GM12878 (cell line): Measurements from ENCODE around the gene AMN. TPM values are rescaled to one million over a fixed set of nuclear protein-coding genes. Genes with fewer than 3 reads are reported as not detected.

Source experiments
- ATAC-seq: fragments of 200-7000 bp; cut with Tn5 transposase; 3 replicates; pipeline ENCODE4 v1.9.1; 2020; ENCODE audit warnings: mild to moderate bottlenecking, moderate library complexity
- BruUV-seq: library from RNA; stranded (reverse); fragments of 400-500 nt; replicated peaks from 2 replicates; lab custom pipeline; 2021; lab: Mats Ljungman, UMichigan
- CTCF ChIA-PET: fragments of 300-600 bp; sonication (Branson Sonifier 250); formaldehyde crosslinking; extraction: SDS; loops from one replicate; lab custom pipeline; 2021; ENCODE audit warnings: inconsistent platforms; lab: Yijun Ruan, JAX
- POLR2A ChIA-PET: fragments of 350-600 bp; formaldehyde crosslinking; extraction: SDS; loops from one replicate; lab custom pipeline; 2021; ENCODE audit warnings: inconsistent platforms; lab: Charles Lee
- RAD21 ChIA-PET: fragments of 300-600 bp; sonication (Branson Sonifier 250); formaldehyde crosslinking; loops from one replicate; lab custom pipeline; 2023; ENCODE audit warnings: antibody characterized with exemption; ENCODE audit not compliant: unreplicated experiment; lab: Charles Lee
- SMC1A ChIA-PET: fragments of 300-600 bp; sonication (Branson Sonifier 250); formaldehyde crosslinking; loops from one replicate; lab custom pipeline; 2023; ENCODE audit not compliant: unreplicated experiment, uncharacterized antibody; lab: Charles Lee
- DNase-seq: peaks from one replicate; pipeline ENCODE4 v3.0.0-alpha.2; 2011; ENCODE audit warnings: low read depth, low spot score
- FAIRE-seq: peaks from 3 replicates; lab custom pipeline; 2011; peaks lifted over from hg19 to GRCh38; lab: Jason Lieb, UNC
- H2AFZ ChIP-seq: 2 replicates; pipeline ENCODE4 v1.6.0; 2011; ENCODE audit warnings: low read depth, low read length, control low read depth; ENCODE audit not compliant: control insufficient read depth
- H3K27ac ChIP-seq: 2 replicates; pipeline ENCODE4 v1.5.1; 2011; ENCODE audit warnings: control low read depth; ENCODE audit not compliant: control insufficient read depth, insufficient read depth
- H3K27me3 ChIP-seq, 2 experiments: replicated peaks in 1 of 2; 2 replicates each; pipeline versions ENCODE4 v1.6.0 to v1.6.1; 2011; ENCODE audit warnings: low read length in 1 of 2; ENCODE audit not compliant: control insufficient read depth in 2 of 2, insufficient read depth in 2 of 2
- H3K36me3 ChIP-seq, 2 experiments: 2 replicates each; pipeline ENCODE4 v1.5.1; 2011; ENCODE audit warnings: low read length in 1 of 2; ENCODE audit not compliant: control insufficient read depth in 2 of 2, insufficient read depth in 2 of 2
- H3K4me1 ChIP-seq: 2 replicates; pipeline ENCODE4 v1.6.1; 2011; ENCODE audit warnings: mild to moderate bottlenecking, low read length, moderate library complexity, mixed read lengths; ENCODE audit not compliant: control insufficient read depth, insufficient read depth
- H3K4me2 ChIP-seq: 2 replicates; pipeline ENCODE4 v1.6.0; 2011; ENCODE audit warnings: control low read depth; ENCODE audit not compliant: control insufficient read depth, insufficient read depth
- H3K4me3 ChIP-seq: fragments of 200-600 bp; sonication (generic); 2 replicates; pipeline ENCODE4 v1.5.1; 2016
- H3K79me2 ChIP-seq: 2 replicates; pipeline ENCODE4 v1.6.0; 2011; ENCODE audit warnings: low read length; ENCODE audit not compliant: control insufficient read depth, insufficient read depth
- H3K9ac ChIP-seq: 2 replicates; pipeline ENCODE4 v1.8.0; 2011; ENCODE audit warnings: low read length, control low read depth, mixed read lengths; ENCODE audit not compliant: control insufficient read depth, insufficient read depth
- H3K9me3 ChIP-seq: replicated peaks from 3 replicates; pipeline ENCODE4 v1.5.1; 2011; ENCODE audit warnings: mild to moderate bottlenecking, low read length; ENCODE audit not compliant: control insufficient read depth, insufficient read depth
- H4K20me1 ChIP-seq: 2 replicates; pipeline ENCODE4 v1.6.0; 2011; ENCODE audit not compliant: control insufficient read depth, insufficient read depth
- BMI1 ChIP-seq: fragments of 450-650 bp; IDR thresholded peaks from 2 replicates; pipeline ENCODE4 v1.6.1; 2016; ENCODE audit warnings: mild to moderate bottlenecking, moderate library complexity, borderline replicate concordance
- CTCF ChIP-seq, 3 experiments: IDR thresholded peaks in 2 of 3; conservative IDR thresholded peaks in 1 of 3; 2 replicates each; pipeline ENCODE4 v1.5.1; 2011; ENCODE audit warnings: low read depth in 3 of 3, low read length in 3 of 3, mild to moderate bottlenecking in 3 of 3, control low read depth in 2 of 3, moderate library complexity in 2 of 3, inconsistent platforms in 1 of 3, mixed read lengths in 1 of 3; ENCODE audit not compliant: control insufficient read depth in 2 of 3, insufficient read depth in 1 of 3; ENCODE audit errors: extremely low read depth in 1 of 3
- EZH2 ChIP-seq: IDR thresholded peaks from 2 replicates; pipeline ENCODE4 v1.6.1; 2012; ENCODE audit warnings: low read depth, mild to moderate bottlenecking, control low read depth, inconsistent platforms, low read length, borderline replicate concordance; ENCODE audit not compliant: control insufficient read depth
- RAD51 ChIP-seq: fragments of 450-650 bp; IDR thresholded peaks from 2 replicates; pipeline ENCODE4 v1.6.1; 2016; ENCODE audit warnings: moderate library complexity, mild to moderate bottlenecking, inconsistent platforms
- SP1 ChIP-seq: IDR thresholded peaks from one replicate; pipeline ENCODE4 v1.6.1; 2011; ENCODE audit warnings: low read depth, low read length
- SRF ChIP-seq, 2 experiments: IDR thresholded peaks; 2 replicates each; pipeline ENCODE4 v1.6.1; 2011; ENCODE audit warnings: low read depth in 2 of 2, low read length in 2 of 2, mild to moderate bottlenecking in 1 of 2, moderate library complexity in 1 of 2
- TARDBP ChIP-seq: IDR thresholded peaks from 2 replicates; pipeline ENCODE4 v1.6.1; 2016; ENCODE audit warnings: borderline replicate concordance
- ZBED1 ChIP-seq: IDR thresholded peaks from 2 replicates; pipeline ENCODE4 v1.6.1; 2016; ENCODE audit warnings: borderline replicate concordance
- ZBTB11 ChIP-seq: fragments of 450-650 bp; formaldehyde crosslinking; IDR thresholded peaks from 2 replicates; pipeline ENCODE4 v1.5.0; 2022; ENCODE audit warnings: mild to moderate bottlenecking, missing genetic modification characterization
- WGBS: methylation state at CpG from one replicate; pipeline ENCODE4 v1.1.6; 2016; ENCODE audit warnings: low lambda C conversion rate; ENCODE audit not compliant: insufficient replicate concordance, insufficient coverage; ENCODE audit errors: missing lambda C conversion rate; 5-methylcytosine and 5-hydroxymethylcytosine counted together
- in situ Hi-C: fragments of 300-500 bp; cut with MboI; formaldehyde crosslinking; loops from 9 replicates; pipeline ENCODE4 v1.14.3; 2018; ENCODE audit warnings: mixed read lengths
- intact Hi-C: fragments of 100-400 bp; cut with micrococcal nuclease; formaldehyde crosslinking; loops from one replicate; pipeline ENCODE4 v1.14.2; 2022; ENCODE audit not compliant: unreplicated experiment
- polyA plus RNA-seq, 11 experiments: library from polyadenylated mRNA; depleted of rRNA in 4 of 11; unstranded in 6 of 11; stranded (reverse) in 5 of 11; fragments of >200 nt; fragmentation: Nextera tagmentation in 4 of 11; fragmentation: Illumina TruSeq in 1 of 11; extraction: Ambion mirVana in 4 of 11; extraction: Trizol in 1 of 11; gene quantifications; 1 replicate in 1 of 11; 2 replicates in 10 of 11; pipeline versions ENCODE4 v1.2.1 to v1.2.3, GENCODE V29; 2011 to 2016; ENCODE audit warnings: inconsistent platforms in 2 of 11, missing spikeins in 2 of 11, low read depth in 1 of 11
- total RNA-seq, 4 experiments: library from RNA; depleted of rRNA in 3 of 4; stranded (reverse); fragments of >200 nt in 3 of 4; fragmentation: Illumina TruSeq in 1 of 4; extraction: Trizol in 1 of 4; gene quantifications; 2 replicates each; pipeline versions ENCODE4 v1.2.1 to v1.2.3, GENCODE V29; 2013 to 2021
- TF ChIP-seq, protein P1 (sequence below): fragments of 450-650 bp; IDR thresholded peaks from 2 replicates; pipeline ENCODE4 v1.6.1; 2017; ENCODE audit warnings: mild to moderate bottlenecking

The AMN gene
- total and polyA plus RNA-seq, 10 of the 15 experiments (the other 5 are each of a cell fraction or from before 2014, with no cell fraction given), result 0.03 to 0.33 (median 0.11) TPM; not detected in 6

DNA sequence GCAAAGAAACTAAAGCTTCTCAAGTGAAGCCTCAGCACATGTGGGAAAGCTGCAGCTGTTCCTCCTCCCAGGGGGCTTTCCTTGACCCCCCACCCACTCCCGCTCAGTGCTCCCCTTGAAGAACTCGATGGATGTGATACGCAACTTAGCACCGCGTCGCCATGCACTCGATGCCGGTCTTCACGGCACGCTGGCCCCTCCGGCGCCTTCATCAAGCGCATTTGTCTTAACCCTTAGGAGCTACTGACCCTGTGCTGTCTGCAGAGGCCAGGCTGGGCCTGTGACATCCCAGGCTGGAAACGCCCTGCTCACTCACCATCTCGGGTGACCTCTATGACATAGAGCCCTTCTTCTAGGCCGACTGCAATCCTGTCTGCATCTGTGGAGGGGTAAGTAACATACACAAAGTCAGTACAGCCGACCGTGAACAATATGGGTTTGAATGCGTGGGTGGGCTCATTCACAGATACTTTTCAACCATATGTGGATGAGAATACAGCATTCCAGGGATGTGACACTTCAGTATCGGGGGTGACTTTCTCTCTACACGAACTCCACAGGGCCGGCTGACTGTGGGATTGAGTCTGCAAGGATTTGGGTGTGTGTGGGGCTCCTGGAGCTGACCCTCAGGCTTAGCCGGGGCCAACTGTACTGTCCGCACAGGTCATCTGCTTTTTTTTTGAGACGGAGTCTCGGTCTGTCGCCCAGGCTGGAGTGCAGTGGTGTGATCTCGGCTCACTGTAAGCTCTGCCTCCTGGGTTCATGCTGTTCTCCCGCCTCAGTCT, 23.1 kb downstream of the AMN start:
- ChIA-PET POLR2A (no interaction called here), RAD21 (interaction anchor here (1.2 to 1.3 kb wide), 2 partner anchors 160 to 251 kb away, joined by 3 to 7 read pairs; no protein-coding TSS in a partner anchor), CTCF (no interaction called here), SMC1A (interaction anchor here (1.4 kb wide), 1 partner anchor 10 kb away, joined by 4 read pairs; no protein-coding TSS in a partner anchor)
- Histone ChIP-seq H2AFZ (no peak overlapping the region), H3K4me2 (no peak overlapping the region), H3K9ac (no peak overlapping the region), H3K4me3 (no peak overlapping the region), H3K9me3 (no peaks in the 10 kb centered on the region), H3K4me1 (peaks cover 25% of the 10 kb centered on the region), H4K20me1 (no peaks in the 10 kb centered on the region), H3K36me3 (peaks cover 7 to 15% of the 10 kb centered on the region in 2 experiments; a peak in 3 of 4 replicates), H3K79me2 (no peaks in the 10 kb centered on the region), H3K27me3 (no peaks in the 10 kb centered on the region), H3K27ac (no peak overlapping the region)
- TF ChIP-seq RAD51 (no peak), ZBTB11 (CRISPR knock-in tag) (no peak), EZH2 (no peak), TARDBP (no peak), CTCF (IDR thresholded peaks at IDR 0.05 in 2 of 3, conservative IDR thresholded peaks at IDR 0.05 in 1 of 3; ENCODE audit: control insufficient read depth in 2 of 3, extremely low read depth in 1 of 3, insufficient read depth in 1 of 3, low read depth in 3 of 3, low read length in 3 of 3) (no peak), SP1 (no peak), BMI1 (no peak), ZBED1 (no peak), SRF (IDR thresholded peaks at IDR 0.05; ENCODE audit: low read depth in 2 of 2, low read length in 2 of 2) (no peak)
- TF ChIP-seq, protein P1, sequence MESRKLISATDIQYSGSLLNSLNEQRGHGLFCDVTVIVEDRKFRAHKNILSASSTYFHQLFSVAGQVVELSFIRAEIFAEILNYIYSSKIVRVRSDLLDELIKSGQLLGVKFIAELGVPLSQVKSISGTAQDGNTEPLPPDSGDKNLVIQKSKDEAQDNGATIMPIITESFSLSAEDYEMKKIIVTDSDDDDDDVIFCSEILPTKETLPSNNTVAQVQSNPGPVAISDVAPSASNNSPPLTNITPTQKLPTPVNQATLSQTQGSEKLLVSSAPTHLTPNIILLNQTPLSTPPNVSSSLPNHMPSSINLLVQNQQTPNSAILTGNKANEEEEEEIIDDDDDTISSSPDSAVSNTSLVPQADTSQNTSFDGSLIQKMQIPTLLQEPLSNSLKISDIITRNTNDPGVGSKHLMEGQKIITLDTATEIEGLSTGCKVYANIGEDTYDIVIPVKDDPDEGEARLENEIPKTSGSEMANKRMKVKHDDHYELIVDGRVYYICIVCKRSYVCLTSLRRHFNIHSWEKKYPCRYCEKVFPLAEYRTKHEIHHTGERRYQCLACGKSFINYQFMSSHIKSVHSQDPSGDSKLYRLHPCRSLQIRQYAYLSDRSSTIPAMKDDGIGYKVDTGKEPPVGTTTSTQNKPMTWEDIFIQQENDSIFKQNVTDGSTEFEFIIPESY, result no peak
- FAIRE-seq (no peak), DNase-seq (no peak), ATAC-seq (no peak)
- intact Hi-C loops, result no loop called here
- WGBS, result 91% methylated on average over 29 of the region's 29 CpGs
- no TSS peak for BruUV-seq
- in situ Hi-C loops, result no loop called here
